ENCODE data around the gene MBP. TPM values are rescaled to one million over a fixed set of nuclear protein-coding genes. Genes with fewer than 3 reads are reported as not detected.

Gene MBP
- total and polyA plus RNA-seq, 2 of the 4 experiments (the other 2 are of a cell fraction), result 0.72 to 0.90 TPM

DNA sequence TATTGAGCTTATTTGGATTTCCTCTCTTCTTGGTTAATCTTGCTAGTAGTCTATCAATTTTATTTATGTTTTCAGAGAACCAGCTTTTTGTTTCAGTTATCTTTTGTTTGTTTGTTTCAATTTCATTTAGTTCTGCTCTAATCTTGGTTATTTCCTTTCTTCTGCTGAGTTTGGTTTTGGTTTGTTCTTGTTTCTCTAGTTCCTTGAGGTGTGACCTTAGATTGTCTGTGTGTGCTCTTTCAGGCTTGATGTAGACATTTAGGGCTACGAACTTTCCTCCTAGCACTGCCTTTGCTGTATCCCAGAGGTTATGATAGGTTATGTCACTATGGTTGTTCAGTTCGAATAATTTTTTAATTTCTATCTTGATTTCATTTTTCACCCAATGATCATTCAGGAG is 168.6 kb downstream of the MBP start:
- H2AFZ ChIP-seq (replicated peaks; ENCODE audit: low read length, poor library complexity), result no peak overlapping the region
- DNase-seq, result no peak
- no CpG with 5 or more reads among the region's 2 CpGs for WGBS, 2 experiments (ENCODE audit: extremely low coverage in 2 of 2, insufficient read length in 1 of 2)
- H4K91ac ChIP-seq (ENCODE audit: insufficient read depth, low read depth, low read length), result no peak overlapping the region
- no peak overlapping the region for H2BK20ac ChIP-seq (ENCODE audit: low read depth, low read length)
- H2BK5ac ChIP-seq (ENCODE audit: low read depth, low read length, poor library complexity, severe bottlenecking), result no peak overlapping the region
- no peak for ATAC-seq (ENCODE audit: low read depth)
- H2BK15ac ChIP-seq (ENCODE audit: low read depth, low read length), result no peak overlapping the region
- H2AK9ac ChIP-seq (replicated peaks; ENCODE audit: low read depth, low read length, poor library complexity), result no peak overlapping the region
- no peak overlapping the region for H3K56ac ChIP-seq (ENCODE audit: extremely low read depth, insufficient read depth, low read length)
- H3K36me3 ChIP-seq (ENCODE audit: control insufficient read depth, insufficient read depth, low read length), result peaks cover 17% of the 10 kb centered on the region
- intact Hi-C loops (cut with micrococcal nuclease) (no loop called here), in situ Hi-C loops (cut with MboI; ENCODE audit: low sequenced_read_pairs) (no loop called here), dilution Hi-C loops (cut with HindIII; ENCODE audit: low sequenced_read_pairs, unreplicated experiment) (no loop called here)
- no peak overlapping the region for H3K27ac ChIP-seq (ENCODE audit: insufficient read depth, low read length)
- H3K9me3 ChIP-seq (ENCODE audit: control insufficient read depth, insufficient read depth, low read length), result no peaks in the 10 kb centered on the region
- no peak overlapping the region for H2BK120ac ChIP-seq (ENCODE audit: low read depth, low read length)
- H4K5ac ChIP-seq (ENCODE audit: low read depth, low read length), result no peak overlapping the region
- H3K23ac ChIP-seq (ENCODE audit: low read depth, low read length), result no peak overlapping the region
- H3K4me3 ChIP-seq (ENCODE audit: insufficient read depth, low read depth, low read length), result no peak overlapping the region
- H3K4me2 ChIP-seq (ENCODE audit: low read depth, low read length), result no peak overlapping the region
- H3K4ac ChIP-seq (ENCODE audit: low read depth, low read length), result no peak overlapping the region
- no peak overlapping the region for H2AK5ac ChIP-seq (ENCODE audit: low read depth, low read length)
- TF ChIP-seq CTCF (conservative IDR thresholded peaks at IDR 0.05; ENCODE audit: low read depth, low read length) (no peak), MAFK (IDR thresholded peaks at IDR 0.05; ENCODE audit: low read depth, low read length) (no peak), USF2 (IDR thresholded peaks at IDR 0.05; ENCODE audit: low read depth, low read length) (no peak), RCOR1 (IDR thresholded peaks at IDR 0.05; ENCODE audit: insufficient replicate concordance, low read length) (no peak), BHLHE40 (IDR thresholded peaks at IDR 0.05; ENCODE audit: low read depth, low read length) (no peak), SMC3 (IDR thresholded peaks at IDR 0.05; ENCODE audit: low read depth, low read length) (no peak), FOS (IDR thresholded peaks at IDR 0.05; ENCODE audit: low read depth, low read length) (no peak)
- H4K20me1 ChIP-seq (ENCODE audit: insufficient read depth, low read length), result peaks cover 2% of the 10 kb centered on the region; the same call in 1 of the 2 replicates
- H3K79me1 ChIP-seq (ENCODE audit: low read depth in 1 of 2, low read length in 2 of 2), result peaks cover 10 to 24% of the 10 kb centered on the region in 2 experiments
- H3K4me1 ChIP-seq (ENCODE audit: control insufficient read depth, insufficient read depth, low read length), result no peaks in the 10 kb centered on the region
- H3K18ac ChIP-seq (ENCODE audit: low read depth, low read length), result no peak overlapping the region
- no peak overlapping the region for H3K9ac ChIP-seq (ENCODE audit: low read depth, low read length)
- peaks cover 4% of the 10 kb centered on the region; the same call in 1 of the 2 replicates for H3K9me1 ChIP-seq (ENCODE audit: insufficient read depth, low read length)
- BruUV-seq (replicated peaks), result no TSS peak
- H3K27me3 ChIP-seq (ENCODE audit: control insufficient read depth, insufficient read depth, low read length), result no peaks in the 10 kb centered on the region
- POLR2A ChIA-PET (ENCODE audit: unreplicated experiment), result no interaction called here
- CTCF ChIA-PET, result interaction anchor here (1.3 kb wide), 1 partner anchor 19 kb away, joined by 3 read pairs; no protein-coding TSS in a partner anchor
- H4K8ac ChIP-seq (ENCODE audit: low read depth in 2 of 2, low read length in 2 of 2), result no peak overlapping the region
- H3K14ac ChIP-seq (replicated peaks; ENCODE audit: low read depth, low read length), result no peak overlapping the region

Data from IMR-90 (cell line).